GM19099 (cell line): Measurements from ENCODE around the gene HDAC2.

Experiments
- POLR2A ChIP-seq: IDR thresholded peaks from 3 replicates; pipeline ENCODE4 v1.6.1; 2011; ENCODE audit warnings: low read depth; ENCODE audit not compliant: insufficient read length; ENCODE audit errors: extremely low read depth

HDAC2 gene

GRCh38 chr6:113979937-113980336 lies 9.0 kb upstream of the HDAC2 start:
- TF ChIP-seq POLR2A: no peak

GRCh38 chr6:113978084-113978675 lies 7.2 kb upstream of the HDAC2 start:
- TF ChIP-seq POLR2A: no peak

GRCh38 chr6:113976806-113977205 lies 5.9 kb upstream of the HDAC2 start:
- no peak for TF ChIP-seq POLR2A

GRCh38 chr6:113971741-113972140 lies 793 bp upstream of the HDAC2 start:
- TF ChIP-seq POLR2A: no peak

GRCh38 chr6:113969888-113970804 lies 802 bp downstream of the HDAC2 start:
- TF ChIP-seq POLR2A: no peak

- no peak for TF ChIP-seq POLR2A
Observed at GRCh38 chr6:113968472-113968871, 2.5 kb downstream of the HDAC2 start.

- TF ChIP-seq POLR2A: no peak
Observed at GRCh38 chr6:113967777-113968176, 3.2 kb downstream of the HDAC2 start.

- TF ChIP-seq POLR2A: no peak
Observed at GRCh38 chr6:113960795-113961194, 10.2 kb downstream of the HDAC2 start.

GRCh38 chr6:113959235-113959634 lies 11.7 kb downstream of the HDAC2 start:
- no peak for TF ChIP-seq POLR2A

- no peak for TF ChIP-seq POLR2A
Observed at GRCh38 chr6:113954653-113955052, 16.3 kb downstream of the HDAC2 start.

GRCh38 chr6:113953346-113953745 lies 17.6 kb downstream of the HDAC2 start:
- TF ChIP-seq POLR2A: no peak

- TF ChIP-seq POLR2A: no peak
Observed at GRCh38 chr6:113949499-113949898, 21.4 kb downstream of the HDAC2 start.

GRCh38 chr6:113944701-113945100 lies 26.2 kb downstream of the HDAC2 start:
- TF ChIP-seq POLR2A: no peak

- TF ChIP-seq POLR2A: no peak
Observed at GRCh38 chr6:113939825-113940224, 31.1 kb downstream of the HDAC2 start.

- no peak for TF ChIP-seq POLR2A
Observed at GRCh38 chr6:113936093-113936934, 34.6 kb downstream of the HDAC2 start.
